ENCODE data around the gene BCR.

Gene BCR

DNA sequence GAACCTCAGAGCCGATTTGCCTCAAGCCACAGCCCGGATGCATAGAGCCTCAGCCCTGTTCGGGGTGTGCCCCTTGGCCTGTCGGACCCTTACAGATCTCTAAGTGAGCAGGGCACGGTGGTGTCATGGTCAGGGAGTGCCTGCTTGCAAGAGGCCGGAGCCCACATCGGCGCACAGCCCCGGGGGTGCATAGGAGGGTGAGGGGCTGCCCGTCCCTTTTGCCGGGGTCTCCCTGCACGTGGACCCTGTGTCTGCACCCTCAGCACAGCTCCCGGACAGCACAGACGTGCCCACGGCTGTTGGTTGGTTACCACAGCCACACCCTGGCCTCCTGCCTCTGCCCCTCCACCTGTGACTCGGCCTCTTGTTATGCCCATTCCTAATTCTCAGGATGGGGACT is 28.5 kb upstream of the BCR start:
- DNase-seq (ENCODE audit: low read depth) = no peak
- TF ChIP-seq, protein P1, sequence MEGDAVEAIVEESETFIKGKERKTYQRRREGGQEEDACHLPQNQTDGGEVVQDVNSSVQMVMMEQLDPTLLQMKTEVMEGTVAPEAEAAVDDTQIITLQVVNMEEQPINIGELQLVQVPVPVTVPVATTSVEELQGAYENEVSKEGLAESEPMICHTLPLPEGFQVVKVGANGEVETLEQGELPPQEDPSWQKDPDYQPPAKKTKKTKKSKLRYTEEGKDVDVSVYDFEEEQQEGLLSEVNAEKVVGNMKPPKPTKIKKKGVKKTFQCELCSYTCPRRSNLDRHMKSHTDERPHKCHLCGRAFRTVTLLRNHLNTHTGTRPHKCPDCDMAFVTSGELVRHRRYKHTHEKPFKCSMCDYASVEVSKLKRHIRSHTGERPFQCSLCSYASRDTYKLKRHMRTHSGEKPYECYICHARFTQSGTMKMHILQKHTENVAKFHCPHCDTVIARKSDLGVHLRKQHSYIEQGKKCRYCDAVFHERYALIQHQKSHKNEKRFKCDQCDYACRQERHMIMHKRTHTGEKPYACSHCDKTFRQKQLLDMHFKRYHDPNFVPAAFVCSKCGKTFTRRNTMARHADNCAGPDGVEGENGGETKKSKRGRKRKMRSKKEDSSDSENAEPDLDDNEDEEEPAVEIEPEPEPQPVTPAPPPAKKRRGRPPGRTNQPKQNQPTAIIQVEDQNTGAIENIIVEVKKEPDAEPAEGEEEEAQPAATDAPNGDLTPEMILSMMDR (IDR thresholded peaks at IDR 0.05; ENCODE audit: insufficient read depth, low read depth, low read length, missing control alignments) = no peak
- no peak overlapping the region for H3K4me3 ChIP-seq (ENCODE audit: low read length)

DNA sequence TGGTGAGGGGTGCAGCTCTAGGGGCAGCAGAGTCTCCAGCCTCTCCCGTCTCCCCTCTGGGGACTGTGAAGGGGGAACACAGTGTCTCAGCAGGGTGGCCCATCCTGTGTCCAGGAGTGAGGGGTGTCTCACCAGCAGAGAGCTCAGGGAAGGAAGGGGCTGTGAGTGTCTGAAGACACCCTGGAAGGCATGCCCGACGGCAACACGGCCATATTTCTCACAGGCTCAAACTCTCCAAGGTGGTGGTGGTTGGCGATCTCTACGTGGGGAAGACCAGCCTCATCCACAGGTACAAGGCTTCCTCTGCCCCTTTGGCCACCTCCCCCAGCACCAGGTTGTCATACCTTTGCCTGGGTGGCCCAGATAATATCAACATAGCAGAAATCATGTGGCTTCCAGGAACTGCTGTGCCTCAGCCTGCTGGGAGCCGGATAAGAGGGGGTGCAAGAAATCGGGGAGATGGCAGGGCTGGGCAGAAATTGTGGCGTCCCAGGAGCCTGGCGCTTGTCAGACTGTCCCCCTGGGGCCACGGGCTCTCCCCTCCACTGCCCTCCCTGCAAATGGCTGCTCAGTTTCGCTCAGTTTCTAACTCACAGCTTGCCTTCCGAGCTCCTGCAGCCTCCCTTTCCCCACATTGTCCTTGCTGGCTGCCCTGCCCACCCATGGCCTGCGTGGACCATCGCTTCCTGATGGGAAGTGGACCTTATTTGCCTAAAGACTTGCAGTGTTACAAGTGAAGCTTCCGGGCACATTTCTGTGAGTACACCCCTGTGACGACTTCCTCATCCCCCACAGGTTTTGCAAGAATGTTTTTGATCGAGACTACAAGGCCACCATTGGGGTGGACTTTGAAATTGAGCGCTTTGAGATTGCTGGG is 27.8 kb upstream of the BCR start:
- TF ChIP-seq, protein P1 (IDR thresholded peaks at IDR 0.05; ENCODE audit: insufficient read depth, low read depth, low read length, missing control alignments) = no peak
- H3K4me3 ChIP-seq (ENCODE audit: low read length) = no peak overlapping the region
- DNase-seq (ENCODE audit: low read depth) = no peak

DNA sequence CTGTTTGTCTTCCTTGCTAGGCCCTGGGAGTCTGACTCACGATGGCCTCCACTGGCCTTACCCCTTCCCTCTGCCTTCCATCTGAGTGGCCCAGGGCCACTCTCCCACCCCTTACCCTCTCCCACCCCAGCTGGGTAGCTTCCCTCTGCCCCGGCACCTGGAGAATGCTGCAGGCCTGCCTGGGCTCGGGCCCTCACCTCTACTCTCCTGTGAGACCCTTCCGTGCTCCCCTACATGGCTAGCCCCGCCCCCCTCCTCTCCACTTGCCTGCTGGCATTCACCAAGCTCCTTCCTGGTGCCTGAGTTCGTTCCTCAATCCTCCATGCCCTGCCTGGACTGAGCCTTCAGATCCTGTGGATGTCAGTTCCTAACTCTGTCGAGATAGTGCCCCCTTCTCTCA is 26.3 kb upstream of the BCR start:
- no peak for DNase-seq (ENCODE audit: low read depth)
- no peak overlapping the region for H3K4me3 ChIP-seq (ENCODE audit: low read length)
- TF ChIP-seq, protein P1 (IDR thresholded peaks at IDR 0.05; ENCODE audit: insufficient read depth, low read depth, low read length, missing control alignments) = no peak

DNA sequence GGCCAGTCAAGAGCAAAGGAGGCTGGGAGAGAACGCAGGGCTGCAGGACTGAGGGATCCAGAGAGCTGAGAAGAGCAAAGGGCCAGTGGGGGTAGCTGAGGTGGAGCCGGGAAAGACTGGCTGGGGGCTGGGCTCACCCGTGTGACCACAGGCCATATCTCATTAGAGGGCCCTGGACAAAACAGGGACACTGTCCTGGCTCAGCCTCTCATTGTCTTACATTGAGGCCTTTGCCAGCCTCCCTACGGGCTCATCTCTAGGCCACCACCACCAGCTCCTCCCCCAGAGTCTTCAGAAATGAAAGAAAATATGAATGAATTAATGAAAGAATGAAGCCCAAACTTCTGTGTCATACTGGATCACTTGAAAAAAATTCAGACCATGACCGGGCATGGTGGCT is 25.8 kb upstream of the BCR start:
- no peak overlapping the region for H3K4me3 ChIP-seq (ENCODE audit: low read length)
- TF ChIP-seq, protein P1 (IDR thresholded peaks at IDR 0.05; ENCODE audit: insufficient read depth, low read depth, low read length, missing control alignments) = no peak
- DNase-seq (ENCODE audit: low read depth) = no peak

DNA sequence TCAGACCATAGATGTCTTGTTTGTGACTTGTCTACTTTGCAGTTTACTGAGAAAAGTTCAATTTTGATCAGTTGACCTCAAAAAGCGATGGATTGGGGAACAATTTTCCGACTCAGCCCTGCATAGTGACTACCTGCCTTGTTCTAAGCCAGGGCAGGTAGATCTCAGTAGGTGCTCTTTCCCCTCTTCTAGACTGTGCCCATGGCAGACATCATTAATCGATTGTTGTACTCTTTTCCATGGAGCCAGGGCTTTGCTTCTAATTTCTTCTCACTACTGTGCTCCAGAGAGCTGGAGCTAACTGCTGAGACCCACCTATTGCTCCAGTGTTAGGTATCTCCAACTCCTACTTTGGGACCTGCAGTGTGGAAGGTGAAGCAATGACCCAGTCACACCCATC is 25.2 kb upstream of the BCR start:
- DNase-seq (ENCODE audit: low read depth) = no peak
- H3K4me3 ChIP-seq (ENCODE audit: low read length) = no peak overlapping the region
- TF ChIP-seq, protein P1 (IDR thresholded peaks at IDR 0.05; ENCODE audit: insufficient read depth, low read depth, low read length, missing control alignments) = no peak

DNA sequence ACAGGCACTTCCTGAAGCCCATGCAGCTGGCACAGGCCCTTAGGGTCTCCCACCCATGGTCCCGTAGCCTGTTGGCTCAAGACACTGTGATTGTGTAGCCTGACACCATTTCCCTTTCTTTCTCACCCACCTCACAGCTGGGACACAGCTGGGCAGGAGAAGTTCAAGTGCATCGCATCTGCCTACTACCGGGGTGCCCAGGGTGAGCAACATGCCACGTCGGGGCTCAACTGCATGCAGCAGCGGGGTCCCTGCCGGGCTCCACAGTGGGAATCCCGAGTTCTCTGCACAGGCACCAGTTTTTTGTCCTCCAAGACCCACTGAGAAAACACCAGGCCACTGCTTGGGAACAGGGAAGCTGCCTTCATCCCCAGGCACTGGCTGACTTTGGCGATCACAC is 24.5 kb upstream of the BCR start:
- no peak overlapping the region for H3K4me3 ChIP-seq (ENCODE audit: low read length)
- no peak for DNase-seq (ENCODE audit: low read depth)
- TF ChIP-seq, protein P1 (IDR thresholded peaks at IDR 0.05; ENCODE audit: insufficient read depth, low read depth, low read length, missing control alignments) = no peak

DNA sequence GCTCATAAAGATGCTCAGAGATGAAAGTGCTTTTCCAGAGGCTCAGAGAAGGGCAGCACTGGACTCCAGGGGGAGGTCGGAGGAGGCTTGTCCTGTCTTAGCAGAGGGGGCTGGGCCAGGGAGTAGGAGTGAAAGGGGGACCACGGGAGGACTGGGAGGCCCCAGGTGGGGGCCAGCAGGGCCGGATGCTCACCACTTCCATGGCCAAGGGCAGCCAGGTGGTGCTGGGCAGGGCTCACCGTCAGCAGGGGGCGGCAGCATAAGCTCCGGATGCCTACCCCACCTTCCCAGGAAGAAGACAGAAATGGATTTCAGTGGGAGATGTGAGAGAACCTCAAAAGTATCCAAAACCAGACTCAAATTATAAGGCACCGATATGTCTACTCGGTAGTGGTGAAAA is 24.0 kb upstream of the BCR start:
- H3K4me3 ChIP-seq (ENCODE audit: low read length) = no peak overlapping the region
- TF ChIP-seq, protein P1 (IDR thresholded peaks at IDR 0.05; ENCODE audit: insufficient read depth, low read depth, low read length, missing control alignments) = no peak
- no peak for DNase-seq (ENCODE audit: low read depth)

All from epithelial cell of esophagus (primary cell).